Peyer's patch (tissue), 4 donors: ENCODE data around the gene CDKN2A. TPM values are rescaled to one million over a fixed set of nuclear protein-coding genes. Genes with fewer than 3 reads are reported as not detected.

Source experiments
- DNase-seq, 3 donors: peaks; one replicate each; pipeline ENCODE4 v3.0.0-alpha.2; 2017 to 2019
- H3K27ac ChIP-seq, 4 donors: fragments of 200-600 bp; sonication (generic); one replicate each; pipeline ENCODE4 v1.5.1; 2016 to 2019
- H3K27me3 ChIP-seq, 2 donors: fragments of 200-600 bp; sonication (generic); one replicate each; pipeline ENCODE4 v1.5.1; 2019
- H3K36me3 ChIP-seq, 3 donors: fragments of 200-600 bp; sonication (generic); one replicate each; pipeline ENCODE4 v1.5.1; 2016 to 2019
- H3K4me1 ChIP-seq, 4 donors: fragments of 200-600 bp; sonication (generic); one replicate each; pipeline ENCODE4 v1.5.1; 2016 to 2019
- H3K4me3 ChIP-seq, 4 donors: fragments of 200-600 bp; sonication (generic); 1 replicate in 3 of 4; 2 replicates in 1 of 4; pipeline ENCODE4 v1.5.1; 2016 to 2019; ENCODE audit warnings: mild to moderate bottlenecking in 1 of 4
- H3K9me3 ChIP-seq, 4 donors: fragments of 200-600 bp; sonication (generic); one replicate each; pipeline ENCODE4 v1.5.1; 2016 to 2019; ENCODE audit warnings: mild to moderate bottlenecking in 1 of 4
- POLR2A ChIP-seq, 2 donors: fragments of 450-650 bp; IDR thresholded peaks; one replicate each; pipeline ENCODE4 v1.5.1; 2017; ENCODE audit warnings: antibody characterized with exemption in 2 of 2, mild to moderate bottlenecking in 2 of 2, moderate library complexity in 2 of 2
- total RNA-seq, 4 donors: library from RNA; depleted of rRNA; stranded (reverse); fragments of >200 nt; gene quantifications; one replicate each; pipeline ENCODE4 v1.1.0, GENCODE V29; 2016
- TF ChIP-seq, protein P1 (sequence below), 6 experiments: fragments of 450-650 bp in 4 of 6; fragments of 200-600 bp in 2 of 6; sonication (generic) in 1 of 6; IDR thresholded peaks; one replicate each; pipeline ENCODE4 v1.5.1; 2017 to 2019; ENCODE audit warnings: antibody characterized with exemption in 6 of 6, mild to moderate bottlenecking in 3 of 6, moderate library complexity in 1 of 6

The CDKN2A gene
- total RNA-seq, result 10 to 100 TPM in 3 of 4 donors, not detected in 1; 12.9 to 37.1 (median 20.8) TPM

GRCh38 chr9:21993893-21994555, at the start of gene CDKN2A:
Gene CDKN2A (minus strand): TSS chr9:21994392.
- peaks cover 0 to 4% of the 10 kb centered on the region in 2 donors for H3K27me3 ChIP-seq

DNA sequence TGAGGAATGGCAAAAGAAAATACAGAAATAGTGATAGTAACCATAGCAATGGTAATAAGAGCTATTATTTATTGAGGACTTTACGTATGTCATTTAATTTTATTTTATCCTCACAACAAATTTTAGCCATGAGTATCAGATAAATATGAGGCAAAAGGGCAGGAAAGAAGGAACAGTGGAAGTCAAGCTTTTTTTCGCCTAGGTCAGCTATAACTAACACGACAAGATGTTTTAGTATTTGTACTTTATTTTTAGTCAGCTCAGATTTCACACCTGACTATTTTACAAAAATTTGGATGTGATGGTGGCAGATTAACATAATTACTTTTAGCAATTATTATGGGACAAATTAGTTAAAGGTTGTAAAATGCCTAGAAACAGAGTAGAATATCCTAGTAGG, 49.7 kb upstream of the CDKN2A start:
- no peaks in the 10 kb centered on the region for H3K9me3 ChIP-seq
- H3K4me3 ChIP-seq, result no peak overlapping the region
- no peaks in the 10 kb centered on the region for H3K36me3 ChIP-seq
- no peaks in the 10 kb centered on the region for H3K27me3 ChIP-seq
- DNase-seq, result no peak
- no peak overlapping the region for H3K27ac ChIP-seq
- no peak for TF ChIP-seq POLR2A (IDR thresholded peaks at IDR 0.05)
- TF ChIP-seq, protein P1, sequence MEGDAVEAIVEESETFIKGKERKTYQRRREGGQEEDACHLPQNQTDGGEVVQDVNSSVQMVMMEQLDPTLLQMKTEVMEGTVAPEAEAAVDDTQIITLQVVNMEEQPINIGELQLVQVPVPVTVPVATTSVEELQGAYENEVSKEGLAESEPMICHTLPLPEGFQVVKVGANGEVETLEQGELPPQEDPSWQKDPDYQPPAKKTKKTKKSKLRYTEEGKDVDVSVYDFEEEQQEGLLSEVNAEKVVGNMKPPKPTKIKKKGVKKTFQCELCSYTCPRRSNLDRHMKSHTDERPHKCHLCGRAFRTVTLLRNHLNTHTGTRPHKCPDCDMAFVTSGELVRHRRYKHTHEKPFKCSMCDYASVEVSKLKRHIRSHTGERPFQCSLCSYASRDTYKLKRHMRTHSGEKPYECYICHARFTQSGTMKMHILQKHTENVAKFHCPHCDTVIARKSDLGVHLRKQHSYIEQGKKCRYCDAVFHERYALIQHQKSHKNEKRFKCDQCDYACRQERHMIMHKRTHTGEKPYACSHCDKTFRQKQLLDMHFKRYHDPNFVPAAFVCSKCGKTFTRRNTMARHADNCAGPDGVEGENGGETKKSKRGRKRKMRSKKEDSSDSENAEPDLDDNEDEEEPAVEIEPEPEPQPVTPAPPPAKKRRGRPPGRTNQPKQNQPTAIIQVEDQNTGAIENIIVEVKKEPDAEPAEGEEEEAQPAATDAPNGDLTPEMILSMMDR (IDR thresholded peaks at IDR 0.05), result no peak
- peaks cover 0 to 9% (median 0%) of the 10 kb centered on the region in 4 donors for H3K4me1 ChIP-seq

More at GRCh38 chr9:21993893-21994555, at the start of gene CDKN2A:
- H3K4me3 ChIP-seq, result peak within 1 kb of the TSS; percentile 79 to 84 (median 82)
- no peaks in the 10 kb centered on the region for H3K36me3 ChIP-seq
- H3K27ac ChIP-seq, result peak within 1 kb of the TSS; percentile 87 to 93 (median 89)
- peaks cover 0 to 10% (median 0%) of the 10 kb centered on the region in 4 donors for H3K4me1 ChIP-seq
- DNase-seq, result peak; percentile 66 to 82 (median 80)
- TF ChIP-seq POLR2A (IDR thresholded peaks at IDR 0.05), result no peak
- TF ChIP-seq, protein P1 (IDR thresholded peaks at IDR 0.05), result no peak
- H3K9me3 ChIP-seq, result no peaks in the 10 kb centered on the region

DNA sequence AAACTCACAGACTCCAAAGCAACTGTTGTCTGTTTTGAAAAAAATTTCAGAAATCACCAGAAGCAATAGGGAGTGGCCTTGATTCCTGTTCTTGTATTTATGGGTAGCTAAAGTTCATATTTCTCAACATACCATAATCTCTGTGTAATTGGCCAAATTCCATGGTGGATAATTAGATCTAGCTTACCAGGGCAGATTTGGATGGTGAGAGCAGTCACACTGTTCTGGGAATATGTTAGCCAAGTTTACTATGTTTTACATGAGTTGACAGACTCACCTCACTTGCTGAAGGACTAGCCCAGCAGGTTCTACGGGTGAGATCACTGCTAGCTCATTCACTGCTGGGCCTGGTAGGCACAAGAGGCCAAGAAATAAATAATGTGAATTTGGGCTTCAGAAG, 47.6 kb upstream of the CDKN2A start:
- TF ChIP-seq, protein P1 (IDR thresholded peaks at IDR 0.05), result no peak
- TF ChIP-seq POLR2A (IDR thresholded peaks at IDR 0.05), result no peak
- no peaks in the 10 kb centered on the region for H3K36me3 ChIP-seq
- peaks cover 0 to 27% (median 1%) of the 10 kb centered on the region in 4 donors for H3K4me1 ChIP-seq
- peak overlapping the region in 1 of 4 donors; percentile 22 for H3K4me3 ChIP-seq
- H3K27me3 ChIP-seq, result no peaks in the 10 kb centered on the region
- peak in 1 of 3 donors; percentile 82 for DNase-seq
- H3K9me3 ChIP-seq, result no peaks in the 10 kb centered on the region
- peak overlapping the region in 3 of 4 donors; percentile 50 to 79 (median 76) for H3K27ac ChIP-seq

- H3K4me3 ChIP-seq, result peak overlapping the region in 1 of 4 donors; percentile 22
- H3K36me3 ChIP-seq, result no peaks in the 10 kb centered on the region
- H3K27ac ChIP-seq, result peak overlapping the region in 3 of 4 donors; percentile 33 to 79 (median 76)
- H3K4me1 ChIP-seq, result peaks cover 0 to 27% (median 1%) of the 10 kb centered on the region in 4 donors
- no peak for DNase-seq
- no peaks in the 10 kb centered on the region for H3K9me3 ChIP-seq
- TF ChIP-seq POLR2A (IDR thresholded peaks at IDR 0.05), result peak in 1 of 2 donors; percentile 44
- TF ChIP-seq, protein P1 (IDR thresholded peaks at IDR 0.05), result no peak
- no peaks in the 10 kb centered on the region for H3K27me3 ChIP-seq
These were observed 47.2 kb upstream of the CDKN2A start for GRCh38 chr9:22041344-22041743.

DNA sequence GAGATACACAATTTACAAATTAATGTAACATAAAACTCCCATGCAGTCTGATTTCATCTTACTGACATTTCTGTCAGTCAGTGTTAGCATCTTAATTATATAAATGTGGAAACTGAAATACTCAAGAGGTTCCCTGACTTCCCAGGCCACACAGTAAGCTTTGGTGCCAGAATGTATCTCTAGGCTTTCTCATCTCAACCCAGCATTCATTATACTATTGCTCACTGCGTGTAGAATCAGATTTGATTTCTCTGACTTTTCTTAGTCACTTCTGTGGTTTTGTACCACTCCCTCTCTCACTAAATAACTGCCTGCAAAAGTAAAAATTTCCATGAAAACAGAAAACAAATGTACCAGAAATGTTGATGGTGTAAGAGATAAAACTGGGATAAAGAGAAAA, 46.6 kb upstream of the CDKN2A start:
- DNase-seq, result no peak
- H3K36me3 ChIP-seq, result no peaks in the 10 kb centered on the region
- peak overlapping the region in 2 of 4 donors; percentile 11 to 22 for H3K4me3 ChIP-seq
- peak overlapping the region in 3 of 4 donors; percentile 33 to 79 (median 76) for H3K27ac ChIP-seq
- no peaks in the 10 kb centered on the region for H3K9me3 ChIP-seq
- TF ChIP-seq, protein P1 (IDR thresholded peaks at IDR 0.05), result no peak
- no peak for TF ChIP-seq POLR2A (IDR thresholded peaks at IDR 0.05)
- H3K4me1 ChIP-seq, result peaks cover 0 to 27% (median 1%) of the 10 kb centered on the region in 4 donors
- no peaks in the 10 kb centered on the region for H3K27me3 ChIP-seq
